ENCODE results near the gene KCNMB1. TPM values are rescaled to one million over a fixed set of nuclear protein-coding genes. Genes with fewer than 3 reads are reported as not detected.

Gene KCNMB1
- total RNA-seq, 1 donor from 2014 or later, result not detected

GRCh38 chr5:170432669-170433068 is 43.5 kb upstream of the KCNMB1 start:
- no peak for DNase-seq
- POLR2A ChIA-PET, result no interaction called here
- intact Hi-C loops (cut with micrococcal nuclease), result no loop called here

GRCh38 chr5:170431571-170431970 is 42.4 kb upstream of the KCNMB1 start:
- Mint-ChIP-seq H3K9me3 (peaks cover 4% of the 10 kb centered on the region), H3K4me1 (no peaks in the 10 kb centered on the region), H3K27ac (no peak overlapping the region)

More at GRCh38 chr5:170432669-170433068, 43.5 kb upstream of the KCNMB1 start:
- no peak overlapping the region for H3K27ac Mint-ChIP-seq
- H3K9me3 Mint-ChIP-seq, result peaks cover 4% of the 10 kb centered on the region
- no peak overlapping the region for H3K4me3 Mint-ChIP-seq
- ATAC-seq (ENCODE audit: low read depth), result no peak
- CTCF ChIA-PET, result interaction anchor here (1.8 kb wide), 1 partner anchor 11 kb away, joined by 6 read pairs; no protein-coding TSS in a partner anchor
- no peaks in the 10 kb centered on the region for H3K36me3 Mint-ChIP-seq (ENCODE audit: low read depth)
- H3K4me1 Mint-ChIP-seq, result no peaks in the 10 kb centered on the region
- H3K27me3 Mint-ChIP-seq, result peaks cover 18% of the 10 kb centered on the region
- no peak for TF ChIP-seq CTCF (IDR thresholded peaks at IDR 0.05)

GRCh38 chr5:170430866-170431437 is 41.8 kb upstream of the KCNMB1 start:
- Mint-ChIP-seq H3K27ac (no peak overlapping the region), H3K27me3 (peaks cover 18% of the 10 kb centered on the region), H3K4me1 (no peaks in the 10 kb centered on the region), H3K4me3 (no peak overlapping the region), H3K9me3 (peaks cover 4% of the 10 kb centered on the region), H3K36me3 (ENCODE audit: low read depth) (no peaks in the 10 kb centered on the region)
- ChIA-PET POLR2A (no interaction called here), CTCF (interaction anchor here (1.8 kb wide), 1 partner anchor 9 kb away, joined by 6 read pairs; no protein-coding TSS in a partner anchor)
- intact Hi-C loops (cut with micrococcal nuclease), result no loop called here
- DNase-seq (no peak), ATAC-seq (ENCODE audit: low read depth) (no peak)
- no peak for TF ChIP-seq CTCF (IDR thresholded peaks at IDR 0.05)

More at GRCh38 chr5:170431571-170431970, 42.4 kb upstream of the KCNMB1 start:
- Mint-ChIP-seq H3K36me3 (ENCODE audit: low read depth) (no peaks in the 10 kb centered on the region), H3K27me3 (peaks cover 18% of the 10 kb centered on the region), H3K4me3 (no peak overlapping the region)
- CTCF ChIA-PET, result interaction anchor here (1.8 kb wide), 1 partner anchor 10 kb away, joined by 6 read pairs; no protein-coding TSS in a partner anchor
- intact Hi-C loops (cut with micrococcal nuclease), result no loop called here
- DNase-seq, result no peak
- no peak for ATAC-seq (ENCODE audit: low read depth)
- no peak for TF ChIP-seq CTCF (IDR thresholded peaks at IDR 0.05)
- POLR2A ChIA-PET, result no interaction called here

- ChIA-PET CTCF (no interaction called here), POLR2A (no interaction called here)
- Mint-ChIP-seq H3K4me3 (no peak overlapping the region), H3K4me1 (no peaks in the 10 kb centered on the region), H3K36me3 (ENCODE audit: low read depth) (no peaks in the 10 kb centered on the region), H3K27ac (no peak overlapping the region), H3K9me3 (peaks cover 4% of the 10 kb centered on the region), H3K27me3 (peaks cover 18% of the 10 kb centered on the region)
- intact Hi-C loops (cut with micrococcal nuclease), result no loop called here
- DNase-seq, result no peak
- no peak for ATAC-seq (ENCODE audit: low read depth)
- no peak for TF ChIP-seq CTCF (IDR thresholded peaks at IDR 0.05)
Measured at GRCh38 chr5:170430256-170430655, 41.1 kb upstream of the KCNMB1 start.

DNA sequence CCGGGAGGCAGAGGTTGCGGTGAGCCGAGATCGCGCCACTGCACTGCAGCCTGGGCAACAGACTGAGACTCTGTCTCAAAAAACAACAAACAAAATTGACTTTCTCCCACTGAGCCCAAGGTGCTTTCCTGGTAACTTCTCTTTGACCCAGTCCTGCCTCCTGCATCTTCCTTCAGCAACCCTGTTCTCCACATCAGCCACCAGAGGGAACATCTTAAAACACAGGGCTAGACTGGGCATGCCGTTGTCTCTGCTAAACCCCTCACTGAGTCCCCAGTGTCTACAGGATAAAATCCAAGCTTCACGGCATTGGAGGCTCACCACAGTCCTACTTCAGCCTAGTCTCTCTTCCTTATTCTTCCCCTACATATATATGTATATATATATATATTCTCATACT is 39.8 kb upstream of the KCNMB1 start:
- CTCF ChIA-PET, result no interaction called here
- Mint-ChIP-seq H3K4me3 (no peak overlapping the region), H3K27me3 (peaks cover 22% of the 10 kb centered on the region), H3K27ac (no peak overlapping the region), H3K9me3 (peaks cover 4% of the 10 kb centered on the region), H3K36me3 (ENCODE audit: low read depth) (no peaks in the 10 kb centered on the region), H3K4me1 (no peaks in the 10 kb centered on the region)
- ATAC-seq (ENCODE audit: low read depth), result no peak
- POLR2A ChIA-PET, result no interaction called here
- TF ChIP-seq CTCF (IDR thresholded peaks at IDR 0.05), result no peak
- intact Hi-C loops (cut with micrococcal nuclease), result no loop called here
- DNase-seq, result no peak

All from activated B cell treated with CpG ODN at 0.5 μM for 24 hours (primary cell).